GM13977 (cell line): Measurements from ENCODE around the gene ATP11C.
"Not testable (repeated sequence)": the region's sequence is repeated elsewhere in the genome, so short reads cannot be mapped to it uniquely, and the experiment has no call there.

Experiments
- DNase-seq: peaks from one replicate; pipeline ENCODE4 v3.0.0; 2012; ENCODE audit warnings: low spot score
- CTCF ChIP-seq: IDR thresholded peaks from 2 replicates; pipeline ENCODE4 v1.5.1; 2012; ENCODE audit warnings: mild to moderate bottlenecking, control low read depth; ENCODE audit not compliant: insufficient read depth; ENCODE audit errors: extremely low read depth, missing control alignments
- in situ Hi-C: fragments of 300-500 bp; cut with MboI; formaldehyde crosslinking; loops from one replicate; pipeline ENCODE4 v1.12.0; 2022; ENCODE audit warnings: low sequenced_read_pairs, low pct_unique_long_range_greater_than_20kb, mixed read lengths, inconsistent platforms; ENCODE audit not compliant: unreplicated experiment

ATP11C gene

GRCh38 chrX:139691493-139691842 lies 241.4 kb downstream of the ATP11C start:
- TF ChIP-seq CTCF = no peak
- no peak for DNase-seq
- in situ Hi-C loops = no loop called here

- in situ Hi-C loops, DNase-seq: not testable (repeated sequence)
Measured at GRCh38 chrX:139685175-139685574, 247.7 kb downstream of the ATP11C start.

DNA sequence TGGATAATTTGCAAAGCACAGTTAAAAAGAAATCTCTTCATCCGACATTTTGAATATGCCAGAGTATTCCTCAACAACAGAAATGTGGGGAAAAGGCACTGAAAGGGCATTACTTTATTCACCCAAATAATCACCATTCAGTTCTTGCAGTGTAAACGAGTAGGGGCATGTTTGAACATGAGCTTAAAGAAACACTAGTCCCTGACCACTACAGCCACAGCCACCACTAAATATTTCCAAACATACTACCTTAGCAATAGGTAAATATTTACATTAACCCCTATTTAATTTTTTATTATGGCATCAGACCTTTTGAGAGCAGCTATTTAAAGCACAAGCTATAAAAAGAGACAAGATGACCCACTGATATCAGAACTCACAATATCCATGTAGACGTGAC lies 252.5 kb downstream of the ATP11C start:
- no peak for TF ChIP-seq CTCF
- in situ Hi-C loops = no loop called here
- DNase-seq = no peak
